Duodenal mucosa (tissue), 2 donors: ENCODE measurements around the gene ITGB1.
A peak's percentile ranks its signal among the peaks of the same experiment; 100 is the strongest.

Experiments used
- H3K27ac ChIP-seq: one replicate; pipeline ENCODE4 v1.7.0; 2013; ENCODE audit warnings: low read depth, low read length
- H3K27me3 ChIP-seq, 2 donors: one replicate each; pipeline ENCODE4 v1.7.0; 2013; ENCODE audit warnings: low read length in 2 of 2, control low read depth in 1 of 2; ENCODE audit not compliant: insufficient read depth in 2 of 2, control insufficient read depth in 1 of 2
- H3K36me3 ChIP-seq, 2 donors: one replicate each; pipeline ENCODE4 v1.7.0; 2013; ENCODE audit warnings: low read length in 2 of 2, control low read depth in 1 of 2; ENCODE audit not compliant: insufficient read depth in 2 of 2, control insufficient read depth in 1 of 2
- H3K4me1 ChIP-seq, 2 donors: one replicate each; pipeline ENCODE4 v1.7.0; 2013; ENCODE audit warnings: low read length in 2 of 2, control low read depth in 1 of 2; ENCODE audit not compliant: insufficient read depth in 2 of 2, control insufficient read depth in 1 of 2
- H3K4me3 ChIP-seq, 2 donors: one replicate each; pipeline ENCODE4 v1.7.0; 2013; ENCODE audit warnings: low read length in 2 of 2, low read depth in 1 of 2
- H3K9ac ChIP-seq, 2 donors: one replicate each; pipeline ENCODE4 v1.7.0; 2013; ENCODE audit warnings: low read length in 2 of 2, low read depth in 1 of 2
- H3K9me3 ChIP-seq, 2 donors: one replicate each; pipeline ENCODE4 v1.7.0; 2013; ENCODE audit warnings: low read length in 2 of 2, control low read depth in 1 of 2; ENCODE audit not compliant: control insufficient read depth in 1 of 2

ITGB1 gene

DNA sequence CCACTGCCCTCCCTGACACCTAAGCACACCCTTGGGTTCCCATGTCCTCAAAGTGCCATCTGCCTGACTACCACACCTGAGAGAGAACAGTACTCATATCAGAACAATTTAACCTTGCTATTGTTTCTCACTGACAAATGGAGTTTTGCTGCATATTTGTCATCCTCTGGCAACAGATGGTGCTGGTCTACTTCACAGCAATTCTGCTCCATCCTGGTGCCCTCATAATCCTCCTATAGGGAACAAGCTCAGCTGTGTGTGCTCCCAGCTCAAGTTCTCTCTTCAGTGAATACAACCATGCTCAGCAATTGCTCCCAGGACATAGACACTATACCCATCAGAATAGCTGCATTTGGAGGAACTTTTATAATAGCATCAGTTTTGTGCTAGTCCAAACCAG lies 32.8 kb upstream of the ITGB1 start:
- Histone ChIP-seq H3K27me3 (no peaks in the 10 kb centered on the region), H3K4me3 (no peak overlapping the region), H3K9ac (no peak overlapping the region), H3K36me3 (no peaks in the 10 kb centered on the region), H3K9me3 (no peaks in the 10 kb centered on the region), H3K27ac (no peak overlapping the region), H3K4me1 (peaks cover 0 to 4% of the 10 kb centered on the region in 2 donors)

DNA sequence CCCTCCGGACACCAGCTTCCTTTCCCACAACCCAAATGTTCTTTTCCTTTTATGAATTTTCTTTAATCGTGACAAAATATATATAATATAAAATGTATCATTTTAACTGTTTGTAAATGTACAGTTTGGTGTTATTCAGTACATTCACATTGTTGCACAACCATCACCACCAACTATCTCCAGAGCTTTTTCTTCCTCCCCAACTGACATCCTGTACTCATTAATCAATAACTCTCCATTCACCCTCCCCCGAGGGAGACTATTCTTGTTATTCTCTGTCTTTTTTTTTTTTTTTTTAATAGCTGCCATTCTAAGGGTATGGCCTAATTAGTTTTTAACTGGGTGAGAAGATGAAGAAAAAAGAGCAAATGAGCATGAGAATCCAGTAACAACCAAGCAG lies 30.6 kb upstream of the ITGB1 start:
- no peaks in the 10 kb centered on the region for H3K36me3 ChIP-seq
- H3K4me3 ChIP-seq = no peak overlapping the region
- H3K4me1 ChIP-seq = peaks cover 0 to 3% of the 10 kb centered on the region in 2 donors
- H3K9ac ChIP-seq = no peak overlapping the region
- no peaks in the 10 kb centered on the region for H3K27me3 ChIP-seq
- H3K27ac ChIP-seq = no peak overlapping the region
- H3K9me3 ChIP-seq = no peaks in the 10 kb centered on the region

DNA sequence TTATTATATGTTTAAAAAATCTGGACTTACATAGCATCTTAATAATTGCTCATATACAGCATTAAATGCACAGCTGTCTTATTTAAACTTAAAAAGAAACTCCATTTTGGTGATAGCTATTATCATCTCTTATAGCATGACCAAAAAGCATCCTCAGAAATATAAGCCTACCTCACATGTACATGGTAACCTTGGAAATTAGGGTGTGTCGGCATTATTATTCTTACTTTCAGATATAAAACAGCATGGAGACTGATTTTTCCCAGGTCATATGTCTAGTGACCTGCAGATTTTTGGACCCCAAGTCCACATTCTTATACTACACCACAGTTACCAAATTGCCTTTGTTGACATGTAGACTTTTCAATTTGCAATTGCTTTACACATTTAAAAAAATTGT lies 29.1 kb upstream of the ITGB1 start:
- H3K4me3 ChIP-seq = no peak overlapping the region
- H3K27me3 ChIP-seq = no peaks in the 10 kb centered on the region
- H3K4me1 ChIP-seq = peaks cover 7 to 11% of the 10 kb centered on the region in 2 donors
- H3K36me3 ChIP-seq = no peaks in the 10 kb centered on the region
- H3K9ac ChIP-seq = no peak overlapping the region
- H3K9me3 ChIP-seq = no peaks in the 10 kb centered on the region
- H3K27ac ChIP-seq = no peak overlapping the region

DNA sequence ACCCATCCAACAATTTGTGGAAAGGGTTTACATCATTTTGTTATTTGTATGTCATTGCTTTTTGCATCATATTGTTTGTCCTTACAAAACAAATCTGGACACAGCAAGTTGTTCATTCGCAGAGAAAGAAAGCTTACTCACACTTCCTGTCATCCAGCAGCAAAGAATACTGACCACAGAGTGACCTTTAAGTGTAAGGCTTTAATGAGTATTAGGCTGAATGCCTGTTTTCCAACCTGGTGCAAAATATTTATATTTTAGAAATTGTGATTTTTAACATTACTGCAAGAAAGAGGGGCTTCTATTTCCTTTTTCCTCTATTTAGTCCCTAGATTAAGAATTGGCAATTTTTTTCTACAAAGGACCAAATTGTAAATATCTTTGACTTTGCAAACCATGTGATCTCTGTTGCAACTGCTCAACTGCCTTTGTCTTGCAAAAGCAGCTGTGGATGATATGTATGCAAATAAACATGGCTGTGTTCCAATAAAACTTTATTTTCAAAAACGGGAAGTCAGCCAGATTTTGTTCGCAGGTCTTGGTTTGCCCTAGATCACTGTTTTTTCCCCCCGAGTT lies 27.8 kb upstream of the ITGB1 start:
- H3K9me3 ChIP-seq = no peaks in the 10 kb centered on the region
- no peaks in the 10 kb centered on the region for H3K36me3 ChIP-seq
- H3K4me3 ChIP-seq = no peak overlapping the region
- peaks cover 20 to 22% of the 10 kb centered on the region in 2 donors for H3K4me1 ChIP-seq
- no peak overlapping the region for H3K27ac ChIP-seq
- no peak overlapping the region for H3K9ac ChIP-seq
- H3K27me3 ChIP-seq = no peaks in the 10 kb centered on the region

DNA sequence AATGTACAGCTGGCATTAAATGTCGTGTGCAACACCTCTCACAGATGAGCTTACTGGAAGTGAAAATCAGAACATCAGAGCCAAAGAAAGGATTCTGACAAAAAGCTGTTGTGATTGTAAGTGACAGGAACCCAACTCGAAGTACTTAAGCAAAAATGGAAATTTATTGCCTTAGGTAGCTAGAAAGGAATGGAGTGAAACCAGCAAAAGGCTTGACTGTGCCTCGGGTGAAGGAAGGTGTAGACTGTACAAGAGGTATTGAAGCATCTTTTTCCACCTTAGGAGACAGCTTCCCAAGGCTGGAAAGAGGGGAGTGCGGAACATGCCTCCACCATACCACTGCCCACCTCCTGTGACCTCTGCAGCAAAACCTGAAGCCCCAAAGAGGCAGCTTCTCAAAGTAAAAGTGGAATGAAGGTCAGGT lies 27.3 kb upstream of the ITGB1 start:
- Histone ChIP-seq H3K4me3 (no peak overlapping the region), H3K36me3 (no peaks in the 10 kb centered on the region), H3K9ac (no peak overlapping the region), H3K9me3 (no peaks in the 10 kb centered on the region), H3K27ac (peak overlapping the region; percentile 26), H3K27me3 (no peaks in the 10 kb centered on the region), H3K4me1 (peaks cover 22 to 23% of the 10 kb centered on the region in 2 donors)

DNA sequence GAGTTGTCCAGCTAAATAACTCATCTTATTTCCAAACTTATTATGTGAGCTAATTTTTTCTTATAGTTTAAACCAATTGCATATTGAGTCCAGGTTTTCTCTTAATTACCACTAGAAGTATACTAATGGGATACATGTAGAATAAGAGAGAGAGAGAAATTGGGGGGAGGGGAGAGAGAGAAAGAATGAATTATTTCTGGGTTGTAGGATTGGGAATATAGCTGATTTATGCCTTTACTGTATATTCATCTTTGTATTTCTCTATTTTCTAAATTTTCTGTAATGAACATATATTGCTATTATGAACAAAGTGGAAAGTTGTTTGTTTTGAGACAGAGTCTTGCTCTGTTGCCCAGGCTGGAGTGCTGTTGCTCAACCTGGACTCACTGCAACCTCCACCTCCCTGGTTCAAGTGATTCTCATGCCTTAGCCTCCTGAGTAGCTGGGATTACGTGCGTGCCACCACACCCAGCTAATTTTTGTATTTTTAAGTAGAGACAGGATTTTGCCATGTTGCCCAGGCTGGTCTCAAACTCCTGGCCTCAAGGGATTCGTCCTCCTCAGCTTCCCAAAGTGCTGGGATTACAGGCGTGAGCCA lies 26.1 kb upstream of the ITGB1 start:
- no peaks in the 10 kb centered on the region for H3K27me3 ChIP-seq
- H3K27ac ChIP-seq = no peak overlapping the region

DNA sequence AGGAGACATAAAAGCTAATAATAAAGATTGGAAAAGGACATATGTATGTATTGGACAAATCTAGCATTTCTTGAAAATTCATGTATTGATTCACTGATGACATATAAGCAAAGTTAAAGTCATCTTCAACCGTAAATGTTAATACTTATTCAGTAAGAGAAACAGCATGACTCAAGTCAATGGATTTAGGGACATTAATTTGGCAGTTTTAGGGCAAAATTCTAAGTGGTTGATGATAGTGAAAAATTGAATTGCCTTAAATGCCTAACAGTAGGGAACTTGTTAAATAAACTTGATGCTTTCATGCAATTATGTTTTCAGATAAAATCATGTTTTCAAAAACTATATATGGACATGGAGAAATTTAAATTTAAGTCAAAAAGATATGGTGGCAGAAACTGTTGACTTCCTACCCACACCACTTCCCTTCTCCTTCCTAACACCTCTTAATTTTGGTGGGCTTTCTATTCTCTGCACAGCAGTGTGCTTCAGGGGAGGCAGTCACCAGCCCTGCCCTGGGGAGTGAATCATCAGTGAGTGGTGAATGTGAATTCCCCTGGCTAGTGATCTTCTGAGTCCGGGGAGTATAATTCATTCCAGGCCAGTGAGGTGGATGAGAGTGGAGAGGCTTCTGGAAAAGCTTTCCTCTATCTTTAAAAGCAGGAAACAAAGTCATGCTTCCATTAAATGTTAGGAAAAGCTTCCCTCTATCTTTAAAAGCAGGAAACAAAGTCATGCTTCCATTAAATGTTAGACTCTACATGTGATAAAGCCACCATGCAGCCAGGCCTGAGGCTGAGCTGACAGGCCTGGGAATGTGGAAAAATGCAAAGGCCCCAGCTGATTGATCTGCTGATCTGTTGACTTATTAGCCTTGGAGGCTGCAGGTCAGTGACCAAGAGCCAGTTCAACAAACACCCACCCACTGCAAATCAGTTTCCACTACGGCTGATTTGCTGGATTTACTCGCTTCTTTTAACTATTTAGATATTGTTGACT lies 25.2 kb upstream of the ITGB1 start:
- H3K9me3 ChIP-seq = no peaks in the 10 kb centered on the region
- H3K36me3 ChIP-seq = no peaks in the 10 kb centered on the region
- peaks cover 23 to 30% of the 10 kb centered on the region in 2 donors for H3K4me1 ChIP-seq
- no peak overlapping the region for H3K4me3 ChIP-seq
- no peak overlapping the region for H3K27ac ChIP-seq
- no peaks in the 10 kb centered on the region for H3K27me3 ChIP-seq
- no peak overlapping the region for H3K9ac ChIP-seq

More for the DNA sequence above, 26.1 kb upstream of the ITGB1 start:
- Histone ChIP-seq H3K9ac (no peak overlapping the region), H3K9me3 (no peaks in the 10 kb centered on the region), H3K36me3 (no peaks in the 10 kb centered on the region), H3K4me3 (no peak overlapping the region), H3K4me1 (peaks cover 23 to 30% of the 10 kb centered on the region in 2 donors)

DNA sequence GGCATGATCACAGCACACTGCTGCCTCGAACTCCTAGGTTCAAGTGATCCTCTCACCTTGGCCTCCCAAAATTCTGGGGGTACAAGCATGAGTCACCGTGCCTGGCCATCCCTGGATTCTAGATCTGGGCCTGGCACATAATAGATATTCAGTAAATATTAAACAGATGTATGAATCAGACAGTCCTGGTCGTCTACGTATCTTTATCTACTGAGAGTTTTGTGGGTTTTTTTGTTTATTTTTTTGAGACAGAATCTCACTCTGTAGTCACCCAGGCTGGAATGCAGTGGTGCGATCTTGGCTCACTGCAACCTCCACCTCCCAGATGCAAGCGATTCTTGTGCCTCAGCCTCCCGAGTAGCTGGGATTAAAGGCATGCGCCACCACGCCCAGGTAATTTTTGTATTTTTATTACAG lies 24.3 kb upstream of the ITGB1 start:
- Histone ChIP-seq H3K9me3 (no peaks in the 10 kb centered on the region), H3K4me3 (no peak overlapping the region), H3K27ac (peak overlapping the region; percentile 93), H3K4me1 (peaks cover 23 to 30% of the 10 kb centered on the region in 2 donors), H3K9ac (peak overlapping the region in 1 of 2 donors; percentile 44), H3K27me3 (no peaks in the 10 kb centered on the region), H3K36me3 (no peaks in the 10 kb centered on the region)

DNA sequence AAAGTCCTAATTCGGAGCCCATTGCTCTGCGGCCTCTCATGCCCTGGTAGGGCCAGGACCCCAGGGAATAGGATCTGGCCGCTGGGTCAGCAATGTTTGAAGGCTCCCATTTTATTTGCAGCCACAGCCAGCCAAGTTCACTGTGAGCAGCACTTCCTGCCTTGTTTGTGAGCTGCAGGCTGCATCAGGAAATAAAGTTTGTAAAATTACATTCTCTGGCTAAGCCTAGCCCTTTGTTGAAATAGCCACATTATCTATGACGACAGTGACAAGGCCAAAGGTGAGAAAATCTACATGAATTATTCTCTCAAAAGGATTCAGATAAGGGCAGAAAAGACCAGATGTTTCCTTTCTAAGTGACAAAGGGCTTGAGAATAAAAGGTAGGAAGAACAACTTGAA lies 23.7 kb upstream of the ITGB1 start:
- no peak overlapping the region for H3K4me3 ChIP-seq
- H3K4me1 ChIP-seq = peaks cover 23 to 30% of the 10 kb centered on the region in 2 donors
- H3K27ac ChIP-seq = peak overlapping the region; percentile 93
- no peaks in the 10 kb centered on the region for H3K36me3 ChIP-seq
- no peaks in the 10 kb centered on the region for H3K9me3 ChIP-seq
- no peaks in the 10 kb centered on the region for H3K27me3 ChIP-seq
- peak overlapping the region; percentile 44 to 96 for H3K9ac ChIP-seq
